HG02885 (cell line): ENCODE measurements around the gene JAGN1.

Experiments used
- ATAC-seq: cut with Tn5 transposase; IDR thresholded peaks from one replicate; pipeline ENCODE4 v1.9.1; 2021; ENCODE audit warnings: mild to moderate bottlenecking; ENCODE audit not compliant: unreplicated experiment, poor library complexity

JAGN1 gene

DNA sequence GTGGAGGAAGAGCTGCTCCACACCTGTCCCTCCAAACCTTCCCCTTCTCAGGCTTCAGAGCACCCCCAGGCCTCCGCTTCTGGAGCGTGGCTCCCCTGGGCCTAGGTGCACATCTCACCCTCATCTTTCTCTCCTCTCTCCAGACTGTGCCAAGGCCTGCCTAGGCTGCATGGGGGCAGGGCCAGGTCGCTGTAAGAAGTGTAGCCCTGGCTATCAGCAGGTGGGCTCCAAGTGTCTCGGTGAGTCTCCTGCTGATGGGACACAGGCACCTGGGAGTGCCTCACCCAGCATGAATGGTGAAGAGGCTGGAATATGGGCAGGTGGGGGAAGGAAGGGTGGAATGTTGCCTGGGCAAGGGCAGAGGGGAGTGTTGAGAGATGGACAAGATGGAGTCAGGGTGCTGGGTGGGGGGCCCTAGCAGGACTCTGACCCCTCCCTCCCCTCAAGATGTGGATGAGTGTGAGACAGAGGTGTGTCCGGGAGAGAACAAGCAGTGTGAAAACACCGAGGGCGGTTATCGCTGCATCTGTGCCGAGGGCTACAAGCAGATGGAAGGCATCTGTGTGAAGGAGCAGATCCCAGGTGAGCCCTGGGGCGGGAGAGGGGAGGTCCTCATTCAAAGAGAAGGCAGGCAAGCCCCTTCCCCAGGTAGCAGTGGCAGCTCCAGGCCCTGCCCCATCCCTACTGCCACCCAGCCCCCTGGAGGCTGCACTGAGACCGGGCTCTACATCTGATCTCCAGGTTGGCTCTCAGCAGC, 52.7 kb downstream of the JAGN1 start:
- ATAC-seq = no peak
